ENCODE results near the gene RARG.

The RARG gene

DNA sequence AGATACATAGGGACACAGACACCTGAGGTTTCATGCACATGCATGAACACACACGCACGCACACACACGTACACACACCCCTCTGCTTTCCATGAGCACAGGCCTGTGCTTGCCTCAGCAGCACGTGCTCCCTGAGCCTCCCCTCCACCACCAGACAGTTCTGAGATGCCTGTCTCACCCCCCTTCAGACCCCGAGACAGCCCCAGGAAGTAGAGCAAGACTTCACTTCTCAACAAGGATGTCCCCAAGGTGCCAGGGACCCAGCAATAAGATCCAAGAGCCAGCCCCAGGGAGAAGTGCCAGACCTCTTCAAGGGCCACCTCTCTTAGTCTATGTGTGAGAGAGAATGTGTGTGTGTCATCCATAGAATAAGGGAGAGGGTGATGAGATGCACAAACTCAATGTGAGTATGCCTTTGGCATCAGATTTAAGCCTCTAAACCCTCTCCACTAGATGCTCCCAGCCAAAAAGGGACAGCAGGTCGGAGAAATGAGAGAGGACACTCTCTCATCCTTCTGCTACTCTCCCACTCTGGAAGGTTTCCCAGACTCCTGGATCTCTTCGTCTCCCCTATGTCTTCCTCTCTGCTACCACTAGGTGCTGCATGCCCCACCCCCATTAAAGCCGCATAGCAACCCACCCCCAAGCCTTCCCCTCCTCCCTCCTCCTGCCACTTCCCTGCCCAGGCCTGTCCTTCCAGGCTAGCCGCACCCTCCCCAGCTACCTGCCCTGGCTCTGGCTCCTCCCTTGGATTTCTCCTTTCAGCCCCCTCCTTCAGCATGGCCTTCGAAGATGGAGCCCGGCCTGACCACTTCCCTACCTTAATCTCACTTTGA is 7.7 kb downstream of the RARG start:
- in situ Hi-C loops (cut with HindIII; ENCODE audit: low sequenced_read_pairs), result no loop called here

DNA sequence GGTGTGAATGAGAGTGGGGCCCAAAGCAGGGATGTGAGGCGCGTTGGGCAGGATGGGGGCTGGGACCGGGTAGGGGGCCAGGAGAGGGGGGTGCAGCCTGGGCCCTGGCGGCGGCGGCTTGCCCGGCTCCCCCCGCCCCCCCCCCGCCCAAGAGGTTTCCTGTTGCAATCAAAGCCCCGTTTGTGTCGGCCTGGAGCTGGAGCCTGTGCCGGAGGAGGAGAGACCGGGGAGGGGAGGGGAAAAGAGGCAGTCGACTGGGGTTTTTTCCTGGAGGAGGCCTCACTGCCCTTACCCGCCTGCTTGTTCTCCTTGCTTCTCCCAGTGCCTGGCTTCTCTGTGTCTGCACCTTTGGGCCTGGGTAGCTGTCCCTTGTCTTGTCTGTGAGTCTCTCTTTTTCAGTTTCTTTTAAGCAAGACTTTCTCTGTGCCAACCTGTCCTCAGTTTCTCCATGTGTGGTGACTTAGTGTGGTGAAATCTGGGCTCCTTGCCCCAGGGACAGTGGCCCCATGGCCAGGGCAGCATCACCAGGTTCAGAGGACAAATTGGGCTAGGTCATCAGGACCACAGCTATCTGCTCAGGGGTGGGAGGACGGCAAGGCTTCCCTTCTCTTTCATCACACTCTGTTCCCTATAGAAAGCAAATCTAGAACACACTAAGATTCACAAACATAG is 8.5 kb downstream of the RARG start:
- in situ Hi-C loops (cut with HindIII; ENCODE audit: low sequenced_read_pairs), result no loop called here

DNA sequence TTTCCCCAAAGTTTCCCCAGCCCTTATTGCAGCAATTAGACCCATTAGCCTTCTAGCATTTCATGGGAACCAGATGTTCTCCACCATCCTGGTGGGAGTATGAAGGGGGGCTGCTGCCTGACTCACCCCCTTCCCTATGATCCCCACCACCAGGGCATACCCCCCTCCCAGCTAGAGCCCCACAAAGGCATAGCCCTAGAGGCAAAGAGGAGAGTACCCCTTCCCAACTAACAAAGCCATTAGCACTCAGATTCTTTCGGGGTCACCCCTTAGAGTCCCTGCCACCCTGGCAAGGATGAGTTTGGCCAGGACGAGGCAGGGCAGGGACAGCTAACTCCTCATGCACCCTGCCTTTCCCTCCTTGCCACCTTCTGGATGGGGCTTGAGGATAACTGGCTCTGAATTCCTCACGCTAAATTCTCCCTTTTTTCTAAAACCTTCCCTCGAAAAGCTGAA is 9.2 kb downstream of the RARG start:
- in situ Hi-C loops (cut with HindIII; ENCODE audit: low sequenced_read_pairs), result no loop called here

- in situ Hi-C loops (cut with HindIII; ENCODE audit: low sequenced_read_pairs), result no loop called here
Observed at GRCh38 chr12:53222170-53222721, 9.8 kb downstream of the RARG start.

- in situ Hi-C loops (cut with HindIII; ENCODE audit: low sequenced_read_pairs), result no loop called here
Observed at GRCh38 chr12:53221203-53222080, 10.6 kb downstream of the RARG start.

GRCh38 chr12:53220694-53221202 is 11.3 kb downstream of the RARG start:
- in situ Hi-C loops (cut with HindIII; ENCODE audit: low sequenced_read_pairs), result no loop called here

- in situ Hi-C loops (cut with HindIII; ENCODE audit: low sequenced_read_pairs), result no loop called here
Observed at GRCh38 chr12:53219956-53220693, 11.9 kb downstream of the RARG start.

DNA sequence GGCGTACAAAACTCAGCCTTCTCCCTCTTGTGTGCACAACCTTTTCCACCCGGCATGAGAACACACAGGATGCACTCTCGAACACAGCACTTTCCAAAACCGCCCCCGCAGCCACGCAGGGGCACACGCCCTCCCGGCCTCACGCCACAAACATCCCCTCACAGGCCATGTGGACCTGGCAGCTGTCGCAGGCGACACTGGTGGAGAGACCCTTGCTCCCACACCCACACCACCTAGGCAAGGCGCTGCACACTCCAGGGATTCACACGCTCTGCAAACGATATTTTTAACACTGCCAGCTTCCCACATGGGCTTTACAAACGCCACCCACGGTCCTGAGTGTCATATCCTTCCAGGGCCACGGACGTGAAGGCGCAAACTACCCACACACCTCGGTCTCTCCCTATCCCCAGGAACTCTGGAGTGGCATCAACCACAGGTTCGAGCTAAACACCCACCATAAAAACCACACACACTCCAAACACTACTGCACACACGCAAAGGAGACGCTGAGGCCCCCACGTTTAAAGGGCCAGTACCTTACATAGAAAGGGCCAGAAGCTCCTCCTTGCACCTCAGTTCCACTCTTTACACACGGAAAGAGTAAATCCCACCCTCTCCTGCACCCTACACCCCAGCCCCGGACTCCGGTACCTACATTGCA is 12.6 kb downstream of the RARG start:
- in situ Hi-C loops (cut with HindIII; ENCODE audit: low sequenced_read_pairs), result no loop called here

GRCh38 chr12:53218551-53219291 is 13.3 kb downstream of the RARG start:
- in situ Hi-C loops (cut with HindIII; ENCODE audit: low sequenced_read_pairs), result no loop called here

- in situ Hi-C loops (cut with HindIII; ENCODE audit: low sequenced_read_pairs), result no loop called here
Observed at GRCh38 chr12:53217931-53218307, 14.1 kb downstream of the RARG start.

DNA sequence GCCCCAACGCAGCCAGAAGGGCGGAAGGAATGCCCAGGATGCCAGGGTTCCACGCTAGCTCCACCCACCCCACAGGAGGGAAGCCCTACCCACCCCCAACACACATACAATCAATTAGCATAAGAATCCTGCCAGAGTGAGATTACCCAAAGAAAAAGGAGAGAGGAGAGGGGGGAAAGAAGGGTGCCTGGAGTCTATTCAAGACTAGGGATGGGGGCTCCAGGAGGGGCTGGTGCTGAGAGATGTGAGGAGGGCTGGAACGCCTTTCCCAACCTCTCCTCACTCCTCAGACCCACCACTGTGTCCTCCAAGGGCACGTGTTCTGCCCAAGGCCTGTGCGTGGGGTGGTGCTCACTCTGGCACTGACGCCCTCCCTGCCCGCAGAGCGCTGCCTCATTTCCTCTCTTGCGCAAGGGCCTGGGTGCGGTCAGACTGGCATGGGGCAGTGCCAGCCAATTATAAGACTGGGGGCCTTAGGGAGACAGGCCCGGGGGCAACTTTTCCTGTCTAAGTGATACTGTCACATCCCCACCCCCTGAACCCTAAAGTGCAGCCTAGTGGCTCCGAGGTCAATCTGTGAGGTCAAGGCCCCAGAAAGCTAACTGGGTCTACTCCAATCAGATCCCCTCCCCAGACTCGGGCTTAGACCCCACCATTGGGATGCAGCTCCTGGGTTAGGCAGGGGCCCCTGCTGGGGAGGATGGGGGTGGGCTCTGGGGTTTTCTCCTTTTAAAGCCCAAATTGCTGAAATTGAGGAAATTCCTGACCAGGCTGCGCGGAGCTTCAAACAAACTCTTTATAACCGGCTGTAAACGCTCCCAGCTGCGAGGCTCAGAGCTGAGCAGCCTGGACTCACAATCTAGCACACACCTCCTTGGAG is 14.7 kb downstream of the RARG start:
- in situ Hi-C loops (cut with HindIII; ENCODE audit: low sequenced_read_pairs), result no loop called here

DNA sequence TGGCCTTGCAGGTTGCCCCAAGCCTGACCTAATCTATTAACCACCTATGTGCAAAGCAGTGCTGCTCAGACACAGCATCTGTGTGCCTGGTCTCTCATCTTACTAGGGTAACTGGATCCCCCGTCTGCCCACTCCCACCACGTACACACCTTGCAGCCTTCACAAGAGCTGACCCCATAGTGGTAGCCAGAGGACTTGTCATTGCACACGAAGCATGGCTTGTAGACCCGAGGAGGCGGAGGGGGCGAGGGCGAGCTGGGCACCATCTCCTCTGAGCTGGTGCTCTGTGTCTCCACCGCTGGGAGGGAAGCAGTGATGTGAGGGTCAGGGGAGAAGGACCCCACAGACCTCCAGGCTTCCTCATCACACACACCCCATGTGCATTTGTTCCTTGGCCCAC is 16.5 kb downstream of the RARG start:
- in situ Hi-C loops (cut with HindIII; ENCODE audit: low sequenced_read_pairs), result no loop called here

GRCh38 chr12:53214687-53215455 is 17.1 kb downstream of the RARG start:
- in situ Hi-C loops (cut with HindIII; ENCODE audit: low sequenced_read_pairs), result no loop called here

DNA sequence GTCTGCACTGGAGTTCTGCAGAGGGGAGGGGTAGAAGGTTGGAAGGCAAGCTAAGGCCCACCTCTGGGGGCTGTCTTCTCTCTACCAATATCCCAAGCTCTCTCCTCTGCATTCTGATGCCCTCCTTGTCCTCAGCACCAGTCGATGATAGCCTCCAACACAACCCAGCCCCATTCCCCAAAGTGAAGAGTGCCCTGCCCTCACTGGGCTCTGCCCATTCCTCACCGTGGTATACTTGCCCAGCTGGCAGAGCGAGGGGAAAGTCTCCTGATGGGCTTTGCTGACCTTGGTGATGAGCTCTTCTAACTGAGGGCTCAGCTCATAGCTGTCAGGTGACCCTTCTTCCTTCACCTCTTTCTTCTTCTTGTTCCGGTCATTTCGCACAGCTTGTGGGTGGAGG is 17.8 kb downstream of the RARG start:
- in situ Hi-C loops (cut with HindIII; ENCODE audit: low sequenced_read_pairs), result no loop called here

DNA sequence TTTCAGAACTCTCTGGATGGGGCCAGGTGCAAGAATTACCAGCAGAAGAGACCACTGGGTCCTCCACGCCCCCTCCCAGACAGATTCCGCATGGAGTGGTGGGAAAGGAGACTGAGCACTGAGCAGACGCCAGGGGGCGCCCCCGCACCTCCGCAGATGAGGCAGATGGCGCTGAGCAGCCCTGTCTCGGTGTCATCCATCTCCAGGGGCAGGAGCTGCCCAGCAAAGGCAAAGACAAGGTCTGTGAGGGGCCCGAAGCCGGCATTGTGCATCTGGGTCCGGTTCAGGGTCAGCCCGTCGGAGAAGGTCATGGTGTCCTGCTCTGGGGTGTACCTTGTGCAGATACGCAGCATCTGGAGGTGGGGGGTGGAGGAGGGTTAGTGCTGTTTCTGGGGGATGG is 18.7 kb downstream of the RARG start:
- in situ Hi-C loops (cut with HindIII; ENCODE audit: low sequenced_read_pairs), result no loop called here

DNA sequence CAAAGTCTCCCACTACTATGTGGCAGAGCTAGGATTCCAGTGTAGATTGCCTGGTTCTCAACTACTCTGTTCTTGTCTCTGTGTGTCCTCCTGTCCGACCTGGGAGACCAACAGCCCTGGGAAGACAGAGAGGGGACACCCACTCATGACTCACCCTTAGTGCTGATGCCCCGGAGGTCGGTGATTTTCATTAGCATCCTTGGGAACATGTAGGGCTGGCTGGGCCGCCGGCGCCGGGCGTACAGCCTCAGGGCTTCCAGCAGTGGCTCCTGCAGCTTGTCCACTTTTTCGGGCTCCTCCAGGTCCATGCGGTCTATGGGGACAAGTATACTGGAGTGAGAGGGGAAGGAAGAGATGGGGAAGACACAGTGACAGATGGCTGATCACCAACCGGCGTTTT is 19.1 kb downstream of the RARG start:
- in situ Hi-C loops (cut with HindIII; ENCODE audit: low sequenced_read_pairs), result no loop called here

All from DLD1 (cell line).